GM12878 (cell line): ENCODE measurements around the gene KIF17. TPM values are rescaled to one million over a fixed set of nuclear protein-coding genes. Genes with fewer than 3 reads are reported as not detected.

Source experiments
- BACH1 ChIP-seq: fragments of 450-650 bp; IDR thresholded peaks from 2 replicates; pipeline ENCODE4 v1.6.1; 2017; ENCODE audit warnings: mild to moderate bottlenecking, borderline replicate concordance
- BCL11A ChIP-seq: IDR thresholded peaks from 2 replicates; pipeline ENCODE4 v1.6.1; 2011; ENCODE audit warnings: low read depth, low read length
- CBFB ChIP-seq: IDR thresholded peaks from 2 replicates; pipeline ENCODE4 v1.6.1; 2016; ENCODE audit warnings: antibody characterized with exemption, low read depth
- E4F1 ChIP-seq: fragments of 450-650 bp; IDR thresholded peaks from 2 replicates; pipeline ENCODE4 v1.6.1; 2018; ENCODE audit warnings: borderline replicate concordance, mild to moderate bottlenecking; ENCODE audit not compliant: partially characterized antibody
- IKZF2 ChIP-seq, 2 experiments: fragments of 450-650 bp; IDR thresholded peaks; 2 replicates each; pipeline ENCODE4 v1.6.1; 2017; ENCODE audit warnings: mild to moderate bottlenecking in 2 of 2, moderate library complexity in 2 of 2
- MAX ChIP-seq: IDR thresholded peaks from 2 replicates; pipeline ENCODE4 v1.6.1; 2012; ENCODE audit warnings: low read depth, low read length, improper control_type of control experiment
- NR2C1 ChIP-seq: fragments of 450-650 bp; IDR thresholded peaks from 2 replicates; pipeline ENCODE4 v1.6.1; 2017; ENCODE audit warnings: antibody characterized with exemption, mild to moderate bottlenecking, moderate library complexity
- NR2F1 ChIP-seq: fragments of 450-650 bp; conservative IDR thresholded peaks from 2 replicates; pipeline ENCODE4 v1.6.1; 2017; ENCODE audit warnings: mild to moderate bottlenecking
- PBX3 ChIP-seq: IDR thresholded peaks from 2 replicates; pipeline ENCODE4 v1.6.1; 2011; ENCODE audit warnings: mild to moderate bottlenecking, low read depth, low read length, moderate library complexity; ENCODE audit not compliant: insufficient replicate concordance
- SIX5 ChIP-seq: IDR thresholded peaks from 2 replicates; pipeline ENCODE4 v1.6.1; 2011; ENCODE audit warnings: mild to moderate bottlenecking, low read depth, low read length, moderate library complexity; ENCODE audit not compliant: severe bottlenecking
- YY1 ChIP-seq: IDR thresholded peaks from 2 replicates; pipeline ENCODE4 v1.6.1; 2011; ENCODE audit warnings: low read depth, mild to moderate bottlenecking, low read length
- ZBTB40 ChIP-seq: fragments of 450-650 bp; IDR thresholded peaks from 2 replicates; pipeline ENCODE4 v1.6.1; 2016; ENCODE audit warnings: mild to moderate bottlenecking, moderate library complexity, borderline replicate concordance
- ZNF687 ChIP-seq: fragments of 450-650 bp; IDR thresholded peaks from 2 replicates; pipeline ENCODE4 v1.6.1; 2017; ENCODE audit warnings: mild to moderate bottlenecking, moderate library complexity
- polyA plus RNA-seq, 11 experiments: library from polyadenylated mRNA; depleted of rRNA in 4 of 11; unstranded in 6 of 11; stranded (reverse) in 5 of 11; fragments of >200 nt; fragmentation: Nextera tagmentation in 4 of 11; fragmentation: Illumina TruSeq in 1 of 11; extraction: Ambion mirVana in 4 of 11; extraction: Trizol in 1 of 11; gene quantifications; 1 replicate in 1 of 11; 2 replicates in 10 of 11; pipeline versions ENCODE4 v1.2.1 to v1.2.3, GENCODE V29; 2011 to 2016; ENCODE audit warnings: inconsistent platforms in 2 of 11, missing spikeins in 2 of 11, low read depth in 1 of 11
- total RNA-seq, 4 experiments: library from RNA; depleted of rRNA in 3 of 4; stranded (reverse); fragments of >200 nt in 3 of 4; fragmentation: Illumina TruSeq in 1 of 4; extraction: Trizol in 1 of 4; gene quantifications; 2 replicates each; pipeline versions ENCODE4 v1.2.1 to v1.2.3, GENCODE V29; 2013 to 2021

The KIF17 gene
- total and polyA plus RNA-seq, 10 of the 15 experiments (the other 5 are each of a cell fraction or from before 2014, with no cell fraction given), result 0.01 to 0.10 (median 0.03) TPM; not detected in 7

GRCh38 chr1:20661207-20662109, 56.3 kb downstream of the KIF17 start, which contains the start of gene DDOST (continued):
- TF ChIP-seq PBX3 (no peak), ZBTB40 (peak; percentile 96), NR2F1 (peak; percentile 44; the same call in 1 of the 2 replicates), NR2C1 (peak; percentile 96), SIX5 (peak; percentile 38), ZNF687 (peak; percentile 58; the same call in 1 of the 2 replicates), YY1 (peak; percentile 86), E4F1 (peak; percentile 83), MAX (peak; percentile 65; the same call in 1 of the 2 replicates), IKZF2 (IDR thresholded peaks at IDR 0.05) (no peak), CBFB (peak; percentile 37; the same call in 1 of the 2 replicates), BCL11A (no peak), BACH1 (peak; percentile 63; the same call in 1 of the 2 replicates)
